ENCODE data around the gene ASTN2.

ASTN2 gene

DNA sequence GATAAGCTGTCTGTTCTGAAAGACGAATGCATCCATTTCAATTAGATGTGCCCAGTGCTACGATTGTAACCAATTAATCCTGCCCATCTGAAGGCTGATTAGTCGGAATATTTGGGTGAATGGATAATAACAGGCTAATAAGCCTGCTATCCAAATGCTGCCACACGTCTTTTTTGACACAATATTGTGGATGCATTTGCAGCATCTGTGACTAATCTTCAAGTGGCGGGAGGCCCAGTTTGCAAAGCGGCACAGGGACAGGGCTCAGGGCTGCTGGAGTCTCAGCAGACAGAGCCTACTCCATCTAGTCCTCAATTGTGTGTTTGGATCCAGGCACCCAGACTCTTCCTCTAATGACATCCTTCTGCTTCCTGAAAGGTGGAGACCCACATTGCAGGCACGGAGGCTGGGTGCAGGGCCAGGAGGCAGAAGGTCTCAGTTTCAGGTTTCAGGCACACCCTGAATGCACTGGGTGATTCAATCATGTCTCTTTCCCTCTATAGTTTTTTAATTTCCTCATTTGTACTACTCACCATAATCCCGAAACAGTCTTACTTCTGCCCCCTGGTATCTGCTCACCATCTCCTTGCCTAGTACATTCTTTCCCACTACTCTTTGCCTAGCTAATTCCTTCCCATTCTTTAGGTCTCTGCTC lies 169.6 kb downstream of the ASTN2 start:
- no peak for DNase-seq (ENCODE audit: low read depth in 3 of 3)

DNA sequence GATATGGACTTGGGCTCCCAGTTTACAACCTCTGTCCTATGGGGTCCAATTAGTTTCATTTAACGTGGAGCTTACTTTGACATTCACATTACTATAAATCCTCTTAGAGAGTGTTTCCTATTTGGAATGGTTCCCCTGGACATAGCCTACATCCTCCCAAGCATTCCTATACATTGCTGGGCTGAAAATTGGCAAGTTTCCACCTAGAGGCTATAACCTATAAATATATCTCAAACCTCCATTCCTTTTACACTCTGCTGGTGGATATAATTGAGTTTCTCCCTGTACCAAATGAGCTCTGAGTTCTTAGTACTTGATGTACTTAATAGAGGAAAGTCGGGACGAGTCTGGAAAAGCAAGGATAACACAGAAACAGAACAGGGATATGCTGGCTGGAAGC lies 172.8 kb downstream of the ASTN2 start:
- DNase-seq (ENCODE audit: low read depth in 3 of 3) = no peak

DNA sequence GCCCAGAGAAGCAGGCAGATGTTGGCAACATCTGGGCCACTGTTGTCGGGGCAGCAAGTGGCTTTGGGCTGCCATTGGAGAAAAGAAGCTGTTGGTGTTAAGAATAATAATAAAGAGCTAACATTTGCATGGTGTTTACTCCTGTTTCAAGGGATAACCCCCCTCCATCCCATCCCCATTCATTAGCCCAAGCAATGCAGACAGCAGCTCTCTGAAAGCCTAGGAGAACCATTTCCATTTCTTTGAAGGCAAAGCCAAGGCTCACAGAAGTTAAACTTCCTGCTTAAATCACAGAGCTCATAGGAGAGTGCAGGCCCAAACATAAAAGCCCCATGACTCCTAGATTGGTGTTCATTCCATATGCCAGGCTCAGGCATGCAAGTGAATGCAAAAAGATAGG lies 175.4 kb downstream of the ASTN2 start:
- DNase-seq (ENCODE audit: low read depth in 3 of 3) = no peak

DNA sequence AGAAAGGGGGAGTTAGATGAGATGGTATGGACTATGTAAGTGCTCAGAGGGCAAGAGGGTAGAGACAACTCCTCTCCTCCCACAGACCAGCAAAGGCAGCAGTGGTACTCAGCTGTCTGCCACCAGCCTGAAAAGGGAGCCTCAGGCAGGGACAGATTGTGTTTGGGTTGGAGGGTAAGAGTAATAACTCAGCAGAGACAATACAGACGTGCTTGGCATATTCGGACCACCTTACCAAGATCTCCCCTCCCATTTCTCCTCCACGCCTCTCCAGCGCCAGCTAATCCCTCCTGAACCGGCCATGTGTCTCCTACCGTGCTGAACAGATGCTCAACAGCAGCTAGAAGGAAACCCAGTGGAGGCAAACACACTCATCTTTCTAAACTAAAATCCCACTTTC lies 180.8 kb downstream of the ASTN2 start:
- no peak for DNase-seq (ENCODE audit: low read depth in 3 of 3)

DNA sequence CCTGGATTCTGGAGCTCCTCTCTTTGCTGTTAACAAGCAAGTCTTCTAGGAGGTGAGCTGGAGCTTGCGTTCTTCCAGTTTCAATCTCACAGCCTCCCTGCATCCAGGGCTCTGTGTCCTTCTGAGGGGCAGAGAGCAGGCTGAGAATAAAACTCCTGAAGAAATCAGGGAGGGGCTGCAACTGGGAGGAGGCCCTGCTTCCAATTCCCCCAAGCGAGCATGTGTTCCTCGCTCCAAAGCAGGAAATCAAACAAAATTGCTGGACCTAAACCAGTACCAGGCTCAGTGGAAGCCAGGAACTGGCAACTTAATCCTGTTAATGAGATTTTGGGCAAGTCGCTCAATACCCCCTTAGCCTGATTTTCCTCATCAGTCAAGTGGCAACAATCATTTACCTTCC lies 181.8 kb downstream of the ASTN2 start:
- DNase-seq (ENCODE audit: low read depth in 3 of 3) = no peak

DNA sequence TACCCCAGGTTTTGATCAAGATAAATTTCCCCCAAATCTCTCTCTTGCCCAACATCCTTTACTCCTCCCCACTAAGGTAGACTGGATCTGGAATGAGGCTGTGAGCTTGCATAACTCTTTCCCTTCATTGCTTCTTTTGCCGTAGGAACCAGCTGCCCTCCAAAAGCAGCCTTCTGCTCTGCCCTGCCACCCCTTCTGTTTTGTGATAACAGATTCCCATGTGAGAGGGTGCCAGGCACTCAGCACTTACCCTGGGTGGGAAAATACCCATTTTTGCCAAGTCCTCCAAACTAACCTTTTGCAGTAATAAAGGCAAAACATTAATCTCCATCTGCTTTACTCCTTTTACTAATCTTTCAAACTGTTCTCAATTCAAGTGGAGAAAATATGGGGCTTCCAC lies 182.6 kb downstream of the ASTN2 start:
- DNase-seq (ENCODE audit: low read depth in 3 of 3) = no peak

DNA sequence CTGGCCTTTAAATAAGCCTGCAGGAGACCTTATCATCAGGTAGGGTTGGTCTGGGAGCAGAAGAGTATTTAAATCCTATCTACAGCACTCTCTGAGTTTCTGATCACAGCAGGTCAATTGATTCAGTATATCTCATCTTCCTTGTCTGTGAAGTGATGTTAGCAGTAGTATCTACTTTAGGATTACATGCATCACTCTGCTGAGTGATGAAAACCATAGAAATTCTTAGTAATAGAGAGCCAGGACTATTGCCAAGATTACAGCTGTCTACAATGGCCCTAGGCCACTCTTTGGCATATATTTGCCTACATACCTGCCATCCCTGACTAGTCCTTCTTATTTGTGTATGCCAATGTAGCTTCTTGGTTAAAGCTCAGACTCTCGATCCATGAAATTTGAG lies 183.8 kb downstream of the ASTN2 start:
- DNase-seq (ENCODE audit: low read depth in 3 of 3) = no peak

DNA sequence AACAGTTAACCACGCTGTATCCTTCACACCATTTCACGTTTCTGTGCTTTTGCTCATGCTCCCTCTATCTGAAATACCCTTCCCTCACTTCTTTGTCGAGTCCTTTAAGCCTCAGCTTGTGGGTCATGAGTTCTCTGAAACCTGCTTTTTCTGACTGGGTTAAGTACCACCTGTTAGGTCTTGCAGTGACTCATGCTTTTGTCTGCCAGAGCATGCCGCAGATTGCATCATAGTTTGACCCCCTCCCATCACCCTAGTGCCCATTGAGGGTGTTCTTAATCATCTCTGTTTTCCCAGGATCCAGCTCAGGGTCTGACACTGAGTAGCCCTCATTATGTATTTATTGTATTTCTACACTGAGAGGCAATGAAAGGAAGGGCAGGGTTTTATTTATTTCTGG lies 190.2 kb downstream of the ASTN2 start:
- DNase-seq (ENCODE audit: low read depth in 3 of 3) = no peak

DNA sequence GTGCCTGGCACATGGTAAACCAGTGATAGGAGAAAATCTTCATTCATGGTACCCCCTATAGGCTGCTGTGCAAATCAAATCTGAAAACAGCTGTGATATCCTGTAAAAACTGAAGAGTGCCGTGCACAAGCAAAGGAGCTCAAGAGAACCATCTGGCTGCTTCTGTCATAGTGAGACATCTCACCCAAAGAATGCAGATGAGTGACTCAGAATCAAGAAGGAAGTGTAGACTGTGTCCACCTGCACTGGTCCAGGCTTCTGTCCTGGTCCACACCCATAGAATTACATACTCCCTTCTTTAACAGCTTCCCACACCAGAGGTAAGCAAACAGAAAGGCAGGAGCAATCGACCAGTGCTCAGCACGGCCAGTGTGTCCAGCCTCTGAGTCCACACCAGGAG lies 195.9 kb downstream of the ASTN2 start:
- no peak for DNase-seq (ENCODE audit: low read depth in 3 of 3)

DNA sequence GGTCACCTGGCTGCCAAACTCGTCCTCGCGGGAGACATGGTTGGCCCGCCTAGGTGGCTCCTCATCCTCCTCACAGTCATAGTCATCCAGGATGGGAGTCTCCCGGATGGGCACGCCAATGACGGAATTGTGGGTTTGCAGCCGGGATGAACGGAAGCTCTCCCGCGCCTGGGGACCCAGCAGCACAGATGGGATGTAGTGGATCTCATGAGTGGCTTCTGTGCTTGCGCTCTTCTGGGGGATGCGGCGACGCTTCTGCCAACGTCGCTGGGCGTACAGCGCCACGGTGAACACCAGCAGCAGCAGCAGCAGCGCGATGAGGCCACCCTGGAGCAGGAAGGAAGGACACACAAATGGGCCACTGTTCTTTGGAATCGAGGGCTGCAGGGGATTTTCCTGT lies 200.4 kb downstream of the ASTN2 start:
- DNase-seq (ENCODE audit: low read depth in 3 of 3) = no peak

DNA sequence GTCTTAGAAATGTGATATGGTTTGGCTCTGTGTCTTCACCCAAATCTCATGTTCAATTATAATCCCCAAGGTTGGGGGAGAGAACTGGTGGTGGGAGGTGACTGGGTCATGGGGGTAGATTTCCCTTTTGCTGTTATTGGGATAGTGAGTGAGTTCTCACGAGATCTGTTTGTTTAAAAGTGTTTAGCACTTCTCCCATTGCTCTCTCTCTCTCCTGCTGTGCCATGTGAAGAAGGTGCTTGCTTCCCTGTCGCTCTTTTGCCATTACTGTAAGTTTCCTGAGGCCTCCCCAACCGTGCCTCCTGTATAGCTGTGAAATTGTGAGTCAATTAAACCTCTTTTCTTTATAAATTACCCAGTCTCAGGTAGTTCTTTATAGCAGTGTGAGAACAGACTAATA lies 203.6 kb downstream of the ASTN2 start:
- DNase-seq (ENCODE audit: low read depth in 3 of 3) = no peak

DNA sequence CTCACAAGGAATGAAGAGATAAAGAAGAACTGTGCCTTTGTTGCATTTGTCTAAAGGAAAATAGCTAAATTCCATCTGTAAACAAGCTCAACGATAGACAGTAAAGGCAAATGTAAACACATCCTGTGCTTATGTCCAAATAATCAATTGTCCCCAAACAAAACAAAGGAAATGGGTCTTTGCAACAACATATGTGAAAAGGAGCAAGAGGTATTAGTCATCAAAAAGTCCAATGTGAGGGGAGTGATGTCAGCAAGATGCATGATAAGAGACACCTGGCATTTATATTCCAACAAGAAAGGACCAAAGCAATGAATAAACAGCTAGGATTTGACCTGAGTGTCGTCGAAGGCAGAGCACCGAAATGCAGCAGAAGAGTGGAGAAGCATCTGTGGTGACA lies 209.1 kb downstream of the ASTN2 start:
- DNase-seq (ENCODE audit: low read depth in 3 of 3) = no peak

DNA sequence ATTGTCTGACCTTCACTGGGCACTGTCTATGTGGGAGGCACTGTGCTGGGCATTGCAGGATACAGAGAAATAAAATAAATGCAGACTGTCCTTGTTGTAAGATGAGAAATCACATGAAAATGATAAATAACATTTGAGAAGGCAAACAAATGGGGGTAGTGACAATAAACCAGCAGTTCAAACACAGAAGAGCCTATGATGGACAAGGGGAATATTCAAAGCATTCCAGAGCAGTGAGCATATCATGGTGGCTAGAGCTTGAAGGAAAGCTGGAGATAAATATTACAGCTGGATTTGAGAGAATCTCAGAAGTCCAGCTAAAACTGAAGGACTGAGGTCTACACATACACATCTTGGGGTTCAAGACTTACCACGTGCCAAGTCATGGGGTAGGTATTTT lies 209.9 kb downstream of the ASTN2 start:
- DNase-seq (ENCODE audit: low read depth in 3 of 3) = no peak

DNA sequence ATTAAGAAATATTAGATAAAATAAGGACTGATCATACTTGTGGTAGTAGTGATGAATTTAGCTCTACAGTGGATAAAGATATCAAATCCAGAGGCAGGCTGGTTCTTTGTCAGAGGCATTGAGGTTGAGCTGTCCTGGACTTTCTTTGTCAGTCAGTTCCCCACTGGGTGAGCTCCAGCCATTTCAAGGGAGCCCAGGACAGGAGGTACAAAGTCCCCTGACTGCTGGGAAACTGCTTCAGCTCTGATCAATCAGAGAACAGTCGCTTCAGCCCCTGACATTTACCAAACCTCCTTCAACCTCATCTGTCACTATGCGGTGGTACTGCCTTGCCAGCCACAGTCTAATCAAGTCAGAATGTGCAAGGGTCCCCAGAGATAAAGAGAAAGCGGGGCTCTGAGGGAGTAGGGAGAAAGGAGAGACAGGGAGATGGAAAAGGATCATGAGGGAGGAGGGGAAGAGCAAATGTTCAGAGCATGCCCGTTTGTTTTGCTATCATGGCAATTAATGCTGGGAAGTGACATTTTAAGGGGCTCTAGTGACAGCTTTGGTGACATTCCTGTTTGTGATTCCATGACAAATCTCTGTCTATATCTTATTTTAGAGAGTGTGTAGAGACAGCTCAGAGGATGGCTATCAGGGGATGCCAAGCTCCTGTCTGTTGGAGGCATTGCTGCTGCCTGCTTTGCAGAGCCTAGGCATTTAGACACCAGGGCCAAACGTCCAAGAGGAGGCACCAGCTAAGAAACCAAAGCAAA lies 223.2 kb downstream of the ASTN2 start:
- DNase-seq (ENCODE audit: low read depth in 3 of 3) = no peak

DNA sequence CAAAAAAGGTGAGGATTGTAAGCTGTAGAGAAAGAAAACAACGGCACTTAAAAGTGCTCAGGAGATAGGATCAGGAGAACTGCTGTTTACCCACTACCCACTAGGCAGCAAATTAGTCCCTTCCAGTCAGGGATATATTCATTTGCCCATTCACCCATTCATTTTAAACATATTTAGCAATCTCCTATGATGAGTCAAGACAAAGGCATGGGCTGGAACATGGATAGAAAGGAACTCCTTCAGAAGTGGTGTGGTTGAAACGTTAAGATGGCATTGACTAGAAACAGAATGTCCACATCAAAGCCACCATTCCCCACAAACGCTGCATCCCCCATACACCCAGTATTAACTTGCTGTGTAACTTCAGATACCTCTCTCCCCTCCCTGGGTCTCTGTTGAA lies 225.7 kb downstream of the ASTN2 start:
- no peak for DNase-seq (ENCODE audit: low read depth in 3 of 3)

DNA sequence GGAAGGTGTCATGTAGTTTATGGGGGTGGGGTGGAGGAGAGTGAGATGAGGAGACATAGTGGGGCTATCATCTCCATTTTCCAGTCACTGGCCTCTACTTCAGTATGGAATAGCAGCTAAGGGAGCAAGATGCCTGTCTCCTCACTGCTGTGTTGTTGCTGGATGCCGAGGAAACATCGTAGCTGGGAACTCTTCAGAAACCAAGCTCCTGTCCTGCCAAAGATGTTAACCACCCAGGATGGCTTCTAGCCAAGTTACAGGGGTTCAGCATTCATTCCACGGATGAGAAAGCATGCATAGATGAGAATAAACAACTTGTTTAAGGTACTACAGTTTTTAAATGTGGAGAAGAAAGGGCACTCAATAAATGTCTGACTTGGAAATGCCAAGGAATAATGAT lies 226.5 kb downstream of the ASTN2 start:
- DNase-seq (ENCODE audit: low read depth in 3 of 3) = no peak

DNA sequence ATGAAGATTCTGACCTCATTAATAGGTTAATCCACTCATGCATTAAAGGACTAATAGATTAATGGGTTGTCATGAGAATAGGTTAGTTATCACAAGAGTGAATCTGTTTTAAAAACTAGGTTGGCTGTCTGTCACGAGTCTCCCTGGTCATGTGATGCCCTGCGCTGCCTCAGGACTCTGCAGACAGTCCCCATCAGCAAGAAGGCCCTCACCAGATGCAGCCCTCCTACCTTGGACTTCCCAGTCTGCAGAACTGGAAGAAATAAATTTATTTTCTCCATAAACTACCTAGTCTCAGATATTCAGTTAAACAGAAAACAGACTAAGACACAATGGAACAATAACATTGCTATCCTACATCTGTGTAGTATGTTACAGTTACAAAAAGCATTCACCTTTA lies 227.4 kb downstream of the ASTN2 start:
- DNase-seq (ENCODE audit: low read depth in 3 of 3) = no peak

DNA sequence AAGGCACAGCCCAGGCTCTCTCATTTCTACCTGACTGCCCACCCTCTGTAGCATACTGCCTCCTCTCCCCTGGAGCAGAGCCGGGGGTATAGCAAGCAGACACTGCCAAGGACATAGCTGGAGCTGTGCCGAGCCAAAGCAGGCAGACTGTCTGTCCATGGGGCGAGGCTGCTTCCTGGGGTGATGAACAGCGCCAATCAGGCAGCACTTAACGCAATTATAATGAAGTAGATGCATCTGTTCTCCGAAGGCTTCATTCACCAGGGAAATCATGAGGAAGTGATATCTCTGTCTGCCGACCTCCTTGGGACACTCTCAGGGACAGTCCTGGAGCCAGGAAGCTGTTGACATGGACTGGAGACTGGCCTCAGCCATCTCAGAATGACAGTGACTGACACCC lies 230.7 kb downstream of the ASTN2 start:
- no peak for DNase-seq (ENCODE audit: low read depth in 3 of 3)

DNA sequence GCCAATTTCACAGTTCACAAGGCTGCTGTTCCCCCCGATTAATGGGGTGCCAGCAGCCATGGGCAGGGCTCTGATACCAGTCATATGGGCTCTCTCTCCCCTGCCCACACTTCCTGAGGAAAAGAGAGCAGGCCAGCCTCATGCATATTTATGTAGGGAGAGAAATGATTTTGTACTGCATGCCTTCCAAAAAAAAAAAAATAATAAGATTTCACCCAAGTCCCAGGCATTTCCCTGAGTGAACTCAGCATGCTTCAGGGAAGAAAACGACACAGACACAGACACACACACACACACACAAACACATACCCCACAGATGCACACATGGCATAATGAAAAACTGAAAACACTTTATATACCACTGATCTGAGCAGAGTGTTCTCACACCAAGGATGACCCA lies 232.8 kb downstream of the ASTN2 start:
- DNase-seq (ENCODE audit: low read depth in 3 of 3) = no peak

DNA sequence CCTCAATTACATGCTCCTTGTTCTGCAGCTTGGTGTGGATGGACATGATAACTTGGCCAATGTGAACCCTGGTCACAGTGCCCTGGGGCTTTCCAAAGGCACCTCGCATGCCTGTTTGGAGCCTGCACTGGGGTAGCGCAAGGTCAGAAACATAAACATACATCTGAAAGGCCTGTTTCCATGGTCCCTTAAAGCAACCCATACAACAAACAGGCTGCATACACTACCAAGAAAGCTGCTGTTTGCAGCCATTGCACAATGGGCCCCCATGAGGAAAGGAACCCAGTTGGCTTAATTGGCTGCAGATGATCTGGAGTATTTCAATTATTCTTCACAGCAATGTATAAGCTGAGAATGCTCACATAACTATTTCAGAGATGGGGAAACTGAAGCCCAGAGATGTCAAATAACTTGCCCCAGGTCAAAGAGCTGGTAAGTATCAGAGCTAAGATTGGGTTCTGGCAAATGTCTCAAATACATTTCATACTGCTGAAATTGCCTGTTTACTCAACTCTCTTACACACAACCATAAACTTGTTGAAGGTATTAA lies 233.9 kb downstream of the ASTN2 start:
- no peak for DNase-seq (ENCODE audit: low read depth in 3 of 3)

DNA sequence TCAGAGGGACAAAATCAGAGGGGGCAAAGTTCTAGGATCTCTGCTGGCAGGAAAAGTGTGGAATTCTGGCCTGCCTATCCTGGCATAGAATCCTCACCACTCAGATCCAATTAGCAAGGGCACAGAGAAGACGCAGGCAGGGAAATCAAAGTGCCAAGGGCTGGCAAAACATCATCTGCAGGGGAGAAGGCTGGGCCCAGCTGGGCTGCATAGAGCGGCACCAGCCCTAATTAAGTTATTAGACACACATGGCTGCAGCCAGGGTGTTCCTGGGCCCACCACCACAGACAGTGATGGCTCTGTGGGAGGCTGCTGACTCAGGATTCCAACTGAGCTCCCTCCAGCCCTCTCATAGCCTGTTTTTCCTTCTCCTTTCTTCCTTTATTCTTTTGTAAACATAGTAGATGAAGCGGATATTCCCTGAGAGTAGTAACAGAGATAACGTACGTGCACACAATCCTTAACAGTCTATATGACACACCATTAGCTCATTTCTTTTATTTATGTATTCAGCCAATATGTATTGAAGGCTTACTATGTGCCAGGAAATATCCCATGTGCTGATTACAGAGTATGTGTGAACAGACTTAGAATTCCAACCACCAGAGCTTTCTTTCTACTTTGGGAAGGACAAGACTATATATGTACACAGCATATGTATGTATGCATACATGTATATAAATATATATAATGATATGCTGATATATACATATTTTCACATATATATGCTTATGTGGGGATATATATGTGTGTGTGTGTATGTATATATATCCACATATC lies 236.1 kb downstream of the ASTN2 start:
- no peak for DNase-seq (ENCODE audit: low read depth in 3 of 3)

DNA sequence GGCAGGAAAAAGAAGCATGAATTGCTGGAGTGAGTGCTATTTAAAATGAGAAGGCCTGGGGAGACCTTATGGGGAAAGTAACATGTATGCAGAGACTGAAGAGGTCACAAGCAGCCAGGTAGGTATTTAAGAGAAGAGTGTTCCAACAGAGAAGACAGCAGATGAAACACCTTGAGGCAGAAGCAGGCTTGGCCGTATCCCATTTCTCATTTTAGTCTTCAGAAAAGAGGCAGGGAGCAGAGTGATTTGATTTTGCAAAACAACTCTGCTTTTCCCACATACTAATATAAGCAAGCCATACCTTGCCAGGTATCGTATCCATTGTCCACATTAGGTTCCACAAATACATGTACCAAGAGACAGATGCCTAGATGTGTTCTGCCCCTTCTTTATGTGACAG lies 244.3 kb downstream of the ASTN2 start:
- DNase-seq (ENCODE audit: low read depth in 3 of 3) = no peak

All from stimulated activated CD4-positive, alpha-beta T cell treated with anti-CD3 and anti-CD28 coated beads, TNF-alpha, amount 100 ng/mL, for 24 hours (primary cell).